HG03060 (cell line): ENCODE results near the gene NOXA1.
"Not testable (repeated sequence)": the region's sequence is repeated elsewhere in the genome, so short reads cannot be mapped to it uniquely, and the experiment has no call there.

Source experiments
- ATAC-seq: cut with Tn5 transposase; IDR thresholded peaks from one replicate; pipeline ENCODE4 v1.9.1; 2021; ENCODE audit warnings: low read depth, moderate number of reproducible peaks; ENCODE audit not compliant: unreplicated experiment

The NOXA1 gene

DNA sequence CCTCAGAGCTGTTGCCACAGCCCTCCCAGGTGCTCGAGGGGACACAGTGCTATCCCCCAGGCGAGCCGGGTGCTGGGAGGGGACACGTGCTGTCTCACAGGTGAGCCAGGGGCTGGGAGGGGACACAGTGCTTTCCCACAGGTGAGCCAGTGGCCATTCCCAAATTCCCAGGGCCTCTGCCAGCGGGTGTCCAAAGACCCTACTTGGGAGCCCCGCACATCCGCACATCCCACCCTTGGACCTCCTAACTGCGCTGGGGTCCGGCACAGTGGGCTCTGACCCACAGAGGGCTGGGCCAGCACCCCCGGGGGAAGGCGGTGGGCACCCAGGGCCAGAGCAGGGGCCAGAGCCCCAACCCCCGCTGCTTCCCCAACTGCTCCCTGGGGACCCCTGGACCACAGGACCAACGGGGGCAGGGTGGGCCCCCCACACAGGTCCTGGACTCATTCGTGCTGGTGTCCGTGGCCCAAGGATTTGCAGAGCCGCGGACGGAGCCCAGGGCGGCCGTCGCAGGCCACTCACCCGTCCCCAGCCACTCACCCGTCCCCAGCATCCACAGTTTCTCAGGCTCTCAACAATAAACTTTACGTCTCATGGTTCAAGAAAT lies 18.1 kb upstream of the NOXA1 start:
- ATAC-seq: no peak

DNA sequence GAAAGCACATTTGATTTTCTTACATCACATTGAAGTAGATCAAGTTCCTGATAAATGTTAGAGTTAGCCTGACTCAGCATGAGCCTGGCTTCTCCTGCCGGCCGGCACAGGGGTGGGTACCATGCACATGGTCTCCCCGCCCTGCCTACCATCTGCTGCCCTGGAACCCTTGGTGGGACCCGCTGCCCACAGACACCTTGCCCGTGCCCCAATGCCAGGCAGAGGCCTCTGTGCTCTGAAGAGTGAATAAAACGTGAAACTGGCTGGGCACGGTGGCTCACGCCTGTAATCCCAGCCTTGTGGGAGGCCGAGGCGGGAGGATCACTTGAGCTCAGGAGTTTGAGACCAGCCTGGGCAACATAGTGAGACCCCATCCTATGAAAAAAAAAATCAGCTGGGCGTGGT lies 17.5 kb upstream of the NOXA1 start:
- no peak for ATAC-seq

DNA sequence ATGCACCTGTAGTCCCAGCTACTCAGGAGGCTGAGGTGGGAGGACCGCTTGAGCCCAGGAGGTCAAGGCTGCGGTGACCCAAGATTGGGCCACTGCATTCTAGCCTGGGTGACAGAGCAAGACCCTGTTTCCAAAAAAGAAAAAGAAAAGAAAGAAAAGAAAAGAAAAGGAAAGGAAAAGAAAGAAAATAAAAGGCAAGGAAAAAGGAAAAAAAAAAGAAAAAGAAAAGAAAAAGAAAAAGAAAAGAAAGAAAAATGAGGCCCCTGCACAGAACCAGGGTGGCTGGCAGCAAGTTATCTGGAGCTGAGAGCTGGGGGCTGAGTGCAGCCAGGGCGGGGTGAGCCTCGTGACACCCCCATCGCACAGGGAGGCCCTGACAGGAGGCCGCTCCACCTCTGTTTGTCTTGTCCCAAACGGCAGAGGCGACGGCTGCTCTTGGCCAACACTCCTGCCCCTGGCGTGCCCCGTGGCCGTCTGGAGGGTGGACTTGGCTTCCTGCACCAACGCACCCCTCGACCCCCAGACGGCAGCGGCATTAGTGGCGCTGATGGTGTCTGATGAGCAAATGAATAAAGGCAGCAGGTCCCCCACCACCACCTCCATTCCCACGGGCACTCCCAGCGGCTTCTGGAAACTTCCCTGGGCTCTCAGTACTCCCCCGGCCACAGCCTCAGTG lies 17.0 kb upstream of the NOXA1 start:
- ATAC-seq: no peak

DNA sequence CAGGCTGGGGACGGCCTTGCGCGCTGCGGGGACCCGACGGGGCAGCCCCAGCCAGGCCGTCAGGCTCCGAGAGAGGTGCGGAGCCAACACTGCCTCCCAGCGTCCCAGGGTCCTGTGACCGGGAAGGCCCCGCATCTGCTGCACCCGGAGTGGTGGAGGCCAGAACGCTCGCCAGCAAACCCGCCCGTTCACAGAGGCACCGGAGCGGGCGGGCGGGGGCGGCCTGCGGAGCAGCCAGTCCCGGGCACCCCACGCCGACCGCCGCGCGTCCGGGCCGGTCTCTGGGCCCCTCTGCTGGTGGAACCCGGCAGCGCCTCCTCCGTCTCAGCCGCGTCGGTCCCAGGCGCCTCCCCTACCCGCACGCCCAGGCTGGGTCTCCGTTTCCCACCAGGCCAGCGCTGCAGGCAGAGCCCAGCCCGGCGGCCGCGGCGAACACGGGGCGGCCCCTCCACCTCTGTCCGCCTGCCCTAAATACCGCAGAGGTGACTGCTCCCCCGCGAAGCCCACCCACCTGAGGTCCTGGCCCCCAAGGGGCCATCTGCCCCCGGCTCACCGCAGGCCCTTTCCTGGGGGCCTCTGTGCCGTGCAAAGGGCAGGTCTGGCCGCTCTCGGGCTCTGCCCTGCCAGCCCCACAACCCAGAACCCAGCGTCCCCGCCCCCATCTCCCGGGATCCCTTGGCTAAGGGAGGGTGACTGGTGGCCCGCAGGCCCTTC lies 16.2 kb upstream of the NOXA1 start:
- no peak for ATAC-seq

DNA sequence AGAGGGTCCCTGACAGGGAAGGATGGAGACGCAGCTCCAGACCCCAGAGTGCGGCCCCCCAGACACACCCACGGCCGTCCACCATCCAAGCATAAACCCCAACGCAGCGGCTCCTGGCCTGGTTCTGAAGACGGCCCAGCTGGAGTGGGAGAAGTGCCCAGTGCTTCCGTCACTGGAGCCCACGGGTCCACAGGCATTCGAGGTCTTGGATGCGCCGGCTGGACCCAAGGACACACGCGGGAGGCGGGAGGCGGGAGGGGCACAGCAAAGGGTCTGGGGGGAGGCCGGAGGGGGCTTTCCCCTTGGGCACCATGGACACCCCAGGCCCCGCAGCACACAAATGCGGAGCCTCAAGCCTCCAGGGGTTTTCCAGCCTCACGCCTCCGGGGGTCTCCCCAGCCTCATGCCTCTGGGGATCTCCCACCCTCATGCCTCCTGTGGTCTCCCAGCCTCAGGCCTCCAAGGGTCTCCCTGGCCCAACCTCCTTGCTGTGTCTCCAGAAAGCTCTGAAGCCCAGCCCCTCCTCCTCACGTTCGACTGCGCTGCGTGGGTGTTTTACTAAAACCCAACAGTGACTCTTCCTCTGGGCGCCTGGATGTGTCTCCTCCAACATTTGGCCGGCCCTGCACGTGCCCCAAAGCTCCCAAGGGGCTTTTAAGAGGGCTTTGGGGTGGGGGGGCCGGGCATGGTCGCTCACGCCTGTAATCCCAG lies 15.4 kb upstream of the NOXA1 start:
- ATAC-seq: no peak

DNA sequence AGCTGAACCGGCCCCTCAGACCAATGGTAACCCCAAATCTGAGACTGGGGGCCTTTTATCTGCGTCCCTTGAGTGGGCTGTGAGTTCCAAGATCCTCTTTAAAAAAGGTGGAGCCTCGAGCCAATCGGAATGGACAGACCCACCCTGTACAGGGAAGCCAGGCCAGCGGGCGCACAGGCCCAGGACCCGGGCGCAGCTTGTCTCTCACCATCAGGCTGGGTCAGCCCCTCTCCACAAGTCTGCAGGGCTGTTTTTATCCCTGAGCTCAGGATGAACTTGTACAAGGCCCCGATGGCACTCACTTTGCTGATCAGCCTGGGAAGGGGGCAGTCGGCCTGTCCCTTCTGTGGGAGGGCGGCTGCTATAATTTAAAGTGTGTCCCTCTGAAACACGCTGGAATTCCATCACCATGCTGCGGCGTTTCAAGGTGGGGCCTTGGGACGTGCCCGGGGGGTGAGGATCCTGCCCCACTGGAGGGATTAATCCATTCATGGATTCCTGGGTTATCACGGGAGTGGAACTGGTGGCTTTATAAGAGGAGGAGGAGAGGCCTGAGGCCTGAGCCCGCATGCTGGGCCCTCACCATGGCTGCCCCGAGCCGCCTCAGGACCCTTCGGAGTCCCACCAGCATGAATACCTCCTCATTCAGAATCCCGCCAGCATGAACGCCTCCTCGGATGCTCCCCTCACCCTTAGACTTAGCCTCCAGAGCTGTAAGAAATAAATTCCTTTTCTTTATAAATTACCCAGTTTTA lies 14.4 kb upstream of the NOXA1 start:
- ATAC-seq: no peak

DNA sequence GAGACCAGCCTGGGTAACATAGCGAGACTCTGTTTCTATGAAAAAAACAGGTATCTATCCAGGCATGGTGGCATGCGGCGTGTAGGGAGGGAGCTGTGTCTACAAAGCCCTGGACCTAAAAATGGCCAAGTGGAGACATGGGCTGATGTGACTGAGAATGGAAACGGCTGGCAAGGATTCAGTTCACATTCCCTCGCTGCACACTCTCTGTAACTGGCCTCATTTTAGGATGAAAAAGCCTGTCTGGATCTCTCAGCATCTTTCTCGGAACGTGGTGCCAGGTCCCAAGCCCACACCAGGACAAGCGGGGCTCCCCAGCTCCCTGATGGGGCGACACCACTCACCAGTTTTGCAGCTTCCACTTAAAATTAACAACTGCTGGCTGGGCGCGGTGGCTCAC lies 13.7 kb upstream of the NOXA1 start:
- no peak for ATAC-seq

DNA sequence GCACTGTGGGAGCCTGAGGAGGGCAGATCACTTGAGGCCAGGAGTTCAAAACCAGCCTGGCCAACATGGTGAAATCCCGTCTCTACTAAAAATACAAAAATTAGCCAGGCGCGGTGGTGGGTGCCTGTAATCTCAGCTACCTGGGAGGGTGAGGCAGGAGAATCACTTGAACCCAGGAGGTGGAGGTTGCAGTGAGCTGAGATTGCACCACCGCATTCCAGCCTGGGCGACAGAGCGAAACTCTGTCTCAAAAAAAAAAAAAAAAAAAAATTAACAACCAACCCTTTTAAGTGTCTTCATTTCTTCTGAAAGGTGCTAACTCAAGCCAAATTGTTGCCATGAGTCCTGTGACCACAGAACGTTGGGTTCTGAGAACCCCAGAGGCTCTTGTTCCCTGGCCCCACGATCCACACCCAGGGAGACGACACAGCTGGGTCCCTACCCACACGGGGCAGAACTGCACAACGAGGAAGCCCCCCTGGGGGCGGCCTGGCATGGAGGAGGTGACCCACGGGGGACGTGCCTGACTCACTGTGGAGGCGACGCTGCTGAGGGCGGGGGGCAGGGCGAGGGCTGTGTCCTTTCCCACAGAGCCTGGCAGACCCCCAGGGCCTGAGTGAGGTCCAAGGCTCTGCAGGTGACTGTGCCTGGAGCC lies 12.8 kb upstream of the NOXA1 start:
- ATAC-seq: not testable (repeated sequence)

DNA sequence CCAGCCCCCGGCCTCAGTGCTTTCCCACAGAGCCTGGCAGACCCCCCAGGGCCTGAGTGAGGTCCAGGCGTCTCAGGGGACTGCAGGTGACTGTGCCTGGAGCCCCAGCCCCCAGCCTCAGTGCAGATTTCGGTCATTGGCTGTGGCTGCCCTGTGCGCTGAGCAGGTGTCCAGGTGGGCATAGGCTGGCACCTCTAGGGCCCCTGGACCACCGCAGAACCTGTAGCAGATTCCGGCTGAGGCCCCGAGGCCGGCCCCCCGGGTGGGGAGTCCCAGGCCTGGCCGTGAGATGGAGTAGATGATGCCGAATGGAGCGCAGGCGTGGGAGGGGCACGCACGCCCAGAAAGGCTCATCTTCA lies 12.3 kb upstream of the NOXA1 start:
- no peak for ATAC-seq

DNA sequence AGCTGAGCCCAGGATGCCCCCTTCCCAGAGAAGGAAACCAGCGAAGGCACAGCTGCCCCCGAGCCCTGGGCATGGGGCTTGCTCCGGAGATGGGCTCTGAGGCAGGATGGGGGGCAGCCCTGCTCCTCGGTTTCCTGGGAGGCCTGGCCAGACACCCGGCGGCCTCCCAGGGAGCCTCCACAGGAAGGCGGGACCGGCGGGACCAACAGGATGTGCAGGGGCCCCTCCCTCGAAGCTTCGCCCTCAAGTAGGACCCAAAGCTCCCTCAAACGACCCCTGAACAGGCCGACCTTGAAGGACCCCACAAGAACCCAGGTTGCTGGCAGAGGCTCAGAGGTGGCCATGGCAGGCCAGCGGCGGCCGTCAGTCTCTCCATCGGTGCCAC lies 11.9 kb upstream of the NOXA1 start:
- no peak for ATAC-seq

DNA sequence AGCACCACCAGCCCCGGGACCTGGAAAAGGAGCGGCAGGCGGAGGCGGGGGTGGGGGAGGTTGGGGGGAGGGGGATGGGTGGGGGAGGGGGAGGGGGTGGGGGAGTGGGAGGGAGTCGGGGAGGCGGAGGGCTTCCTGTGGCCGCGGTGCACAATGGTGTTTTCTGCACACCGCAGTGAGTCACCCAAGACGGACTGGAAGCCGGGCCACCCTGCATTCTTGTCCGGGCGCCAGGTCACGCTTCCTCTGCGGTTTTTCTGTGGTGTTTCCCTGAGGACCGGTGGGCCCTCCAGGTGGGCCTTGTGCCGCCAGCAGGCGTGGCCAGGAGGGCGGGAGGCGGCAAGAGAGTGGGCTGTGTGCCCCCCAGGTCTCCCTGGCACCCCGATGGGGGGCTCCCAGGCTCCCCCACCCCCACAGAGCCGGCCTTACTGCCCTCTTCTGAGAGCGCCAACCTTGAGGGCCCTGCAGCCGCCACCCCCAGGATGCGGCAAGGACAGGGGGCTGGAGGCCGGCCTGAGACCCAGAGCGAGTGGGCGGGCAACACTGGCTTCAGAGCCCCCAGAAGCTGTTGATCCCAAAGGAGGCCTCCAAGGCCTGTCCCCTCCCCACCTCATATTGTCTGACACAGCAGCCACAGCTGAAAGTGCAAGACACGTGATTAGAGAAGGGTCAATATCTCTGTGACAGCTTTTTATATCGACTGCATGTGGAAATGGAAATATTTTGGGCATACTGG lies 11.4 kb upstream of the NOXA1 start:
- ATAC-seq: no peak

DNA sequence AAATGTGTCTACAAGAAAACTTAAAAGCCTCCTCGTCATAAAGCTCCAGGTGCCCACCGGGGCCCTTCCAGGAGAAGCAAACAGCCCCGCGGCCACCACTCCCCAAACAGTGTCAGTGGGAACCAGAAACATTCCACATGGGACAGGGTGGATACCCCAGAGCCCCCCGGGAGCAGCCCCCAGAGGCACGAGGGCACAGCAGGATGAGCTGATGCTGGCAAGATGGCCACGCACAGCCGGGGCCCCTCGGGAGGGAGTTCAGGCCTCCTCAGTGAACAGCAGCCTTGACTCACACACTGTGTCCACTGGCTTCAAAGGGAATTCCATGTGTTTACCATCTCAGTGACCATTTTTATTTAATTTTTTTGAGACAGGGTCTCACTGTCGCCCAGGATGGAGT lies 10.8 kb upstream of the NOXA1 start:
- no peak for ATAC-seq

DNA sequence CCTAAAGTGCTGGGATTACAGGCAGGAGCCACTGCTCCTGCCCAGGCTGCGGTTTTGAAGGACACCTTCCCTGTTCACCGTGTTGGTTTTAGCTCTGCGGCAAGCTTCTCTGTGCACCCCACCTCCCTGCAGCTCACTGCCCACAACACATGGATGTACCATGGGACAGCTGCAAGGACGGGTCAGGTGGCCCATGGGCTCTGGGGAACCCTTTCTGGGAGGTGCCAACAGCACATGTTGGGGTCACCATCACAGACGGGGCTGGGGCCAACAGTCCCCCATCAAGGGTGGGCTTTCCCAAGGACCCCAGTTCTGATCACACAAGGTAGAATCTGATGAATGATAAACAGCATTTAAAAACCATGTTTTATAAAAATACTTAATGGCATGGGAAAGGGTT lies 7.7 kb upstream of the NOXA1 start:
- ATAC-seq: no peak

DNA sequence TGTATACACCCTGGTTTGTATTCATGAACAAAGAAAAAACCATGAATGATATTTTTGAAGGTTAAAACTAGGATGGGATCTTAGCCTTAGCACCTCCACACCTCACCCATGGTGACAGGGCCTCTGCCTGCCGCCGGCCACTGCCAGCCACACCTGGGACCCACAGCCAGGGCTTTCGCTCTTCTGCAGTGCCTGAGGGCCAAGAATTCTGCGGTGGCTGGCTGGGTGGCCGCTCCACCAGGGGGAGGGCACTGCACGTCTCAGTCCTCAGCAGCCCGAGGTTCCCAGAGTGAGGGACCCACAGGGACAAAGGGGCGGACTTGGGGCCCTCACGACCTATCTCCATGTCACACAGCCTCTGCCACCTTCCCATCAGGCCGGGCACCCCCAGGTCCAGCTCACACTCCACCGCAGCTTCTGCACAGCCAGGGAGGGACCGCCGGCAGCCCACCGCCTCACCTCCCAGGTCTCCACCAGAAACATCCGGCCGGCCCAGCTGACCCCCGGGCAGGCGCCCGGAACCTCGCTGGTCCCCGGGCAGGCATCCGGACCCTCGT lies 7.1 kb upstream of the NOXA1 start:
- no peak for ATAC-seq

DNA sequence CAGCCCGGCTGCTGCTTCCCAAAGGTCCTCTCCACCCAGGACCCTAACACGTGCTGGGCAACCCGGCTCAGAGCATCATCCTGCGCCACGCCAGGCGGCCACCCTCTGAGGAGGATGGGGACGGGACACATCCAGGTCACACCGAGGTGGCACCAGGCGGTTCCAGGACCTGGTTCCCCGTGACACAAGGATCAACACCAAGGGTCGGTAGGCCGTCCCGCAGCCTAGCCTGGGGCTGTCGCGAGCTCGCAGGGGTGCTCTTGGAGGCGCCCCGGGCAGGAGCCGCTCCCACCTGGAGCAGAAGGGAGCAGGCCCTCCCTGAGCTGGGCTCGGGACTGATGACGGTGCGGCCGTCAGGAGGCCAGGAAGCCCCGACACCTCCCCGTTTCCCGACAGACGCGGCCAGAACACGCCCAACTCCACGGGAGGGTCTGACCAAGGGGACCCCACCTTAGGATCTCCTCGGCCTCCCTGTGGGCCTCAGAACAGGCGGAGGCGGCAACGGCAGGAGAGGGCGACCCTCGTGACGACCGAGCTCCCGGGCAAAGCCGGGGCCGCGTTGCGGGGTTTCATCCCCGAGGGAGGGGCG lies 6.5 kb upstream of the NOXA1 start:
- ATAC-seq: no peak

DNA sequence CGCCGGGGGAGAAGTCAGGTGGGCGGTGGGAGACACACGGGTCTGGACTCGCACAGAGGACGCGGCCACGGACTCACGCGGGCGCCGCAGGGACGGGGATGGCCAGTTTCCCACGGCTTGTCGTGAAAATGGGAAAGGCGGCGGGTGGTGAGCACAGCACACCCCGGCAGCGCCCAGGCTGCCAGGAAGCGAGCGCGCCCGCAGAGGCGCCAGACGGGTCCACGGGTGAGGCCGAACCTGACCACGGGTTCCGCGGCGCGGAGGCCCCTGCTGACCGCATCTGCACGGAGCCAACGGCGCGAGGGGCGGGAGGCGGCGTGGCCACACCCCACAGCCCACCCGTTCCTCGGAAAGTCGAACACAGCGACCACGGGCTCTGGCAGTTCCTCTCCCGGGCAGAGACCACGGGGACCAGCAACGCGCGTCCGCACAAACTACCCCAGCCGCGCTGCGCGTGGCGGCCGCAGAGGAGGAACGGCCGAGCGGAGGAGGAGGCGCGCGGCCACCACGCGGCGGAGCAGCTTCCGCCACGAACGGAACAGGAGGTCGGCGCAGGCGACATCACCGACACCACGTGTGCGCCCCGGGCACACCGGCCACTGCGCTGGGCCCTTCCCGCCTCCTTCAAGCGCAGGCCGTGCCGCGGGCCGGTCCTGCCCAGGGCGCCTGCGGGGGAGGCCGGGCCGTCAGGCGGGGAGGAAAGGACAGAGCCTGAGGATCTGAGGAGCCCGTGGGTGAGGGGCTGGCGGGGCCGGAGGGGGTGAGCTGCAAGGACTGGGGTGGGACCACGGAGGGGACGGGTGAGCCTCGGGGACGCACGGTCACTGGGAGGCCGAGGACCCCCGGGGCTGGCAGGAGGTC lies 5.8 kb upstream of the NOXA1 start:
- ATAC-seq: no peak

DNA sequence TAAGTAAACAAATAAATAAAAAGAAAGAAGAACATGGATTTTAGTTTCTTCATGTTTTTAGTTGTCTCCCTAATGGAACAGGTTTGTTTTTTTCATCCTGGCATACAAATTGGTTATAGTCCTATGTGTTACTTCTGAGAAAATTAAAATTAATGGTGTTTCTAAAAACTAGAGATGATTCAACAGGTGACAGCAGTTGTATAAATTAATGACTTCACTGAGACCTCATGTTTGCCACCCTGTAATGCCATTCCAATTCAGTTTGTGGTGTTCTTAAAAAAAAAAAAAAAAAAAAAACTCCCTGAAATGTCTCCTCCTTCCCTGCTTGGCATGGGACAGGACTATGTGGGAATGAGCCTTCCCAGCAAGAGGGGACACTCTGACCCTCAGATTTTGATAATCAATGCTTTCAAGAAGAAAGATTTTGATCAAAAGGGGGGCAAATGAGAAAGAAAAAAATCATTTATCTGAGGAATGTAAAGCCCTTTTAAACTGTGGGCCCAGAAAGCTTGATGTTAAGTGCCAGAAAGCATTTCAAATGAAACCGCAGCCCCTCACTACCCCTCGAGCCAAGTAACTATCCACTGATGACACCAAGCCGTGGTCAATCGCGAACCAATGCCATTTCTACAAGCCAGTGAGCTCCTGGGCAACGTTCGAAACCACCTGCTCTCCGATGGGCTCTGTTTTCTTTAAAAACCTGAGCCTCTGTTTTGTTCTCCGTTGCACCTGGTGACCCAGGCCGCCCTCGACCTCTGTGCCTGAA lies 1.2 kb upstream of the NOXA1 start:
- ATAC-seq: no peak
